Esophagus muscularis mucosa (tissue), 4 donors: ENCODE data around the gene DDR2. TPM values are rescaled to one million over a fixed set of nuclear protein-coding genes. Genes with fewer than 3 reads are reported as not detected.

Experiments
- DNase-seq: peaks from one replicate; pipeline ENCODE4 v3.0.0-alpha.2; 2017; ENCODE audit errors: extremely low spot score
- H3K27ac ChIP-seq, 4 donors: fragments of 200-600 bp; sonication (generic); replicated peaks in 1 of 4; 1 replicate in 3 of 4; 2 replicates in 1 of 4; pipeline ENCODE4 v1.5.1; 2016 to 2019; ENCODE audit warnings: mild to moderate bottlenecking in 1 of 4
- H3K27me3 ChIP-seq, 4 donors: fragments of 200-600 bp; sonication (generic); one replicate each; pipeline versions ENCODE4 v1.5.1 to v1.6.0; 2016 to 2019
- H3K36me3 ChIP-seq, 4 donors: fragments of 200-600 bp; sonication (generic); one replicate each; pipeline ENCODE4 v1.5.1; 2016 to 2019
- H3K4me1 ChIP-seq, 4 donors: fragments of 200-600 bp; sonication (generic); one replicate each; pipeline ENCODE4 v1.5.1; 2016 to 2019
- H3K4me3 ChIP-seq, 4 donors: fragments of 200-600 bp; sonication (generic); 1 replicate in 2 of 4; 2 replicates in 2 of 4; pipeline ENCODE4 v1.5.1; 2016 to 2019; ENCODE audit warnings: mild to moderate bottlenecking in 4 of 4, moderate library complexity in 1 of 4
- H3K9me3 ChIP-seq, 4 donors: fragments of 200-600 bp; sonication (generic); 1 replicate in 3 of 4; 2 replicates in 1 of 4; pipeline ENCODE4 v1.5.1; 2016 to 2019
- EP300 ChIP-seq: sonication (generic); formaldehyde crosslinking; IDR thresholded peaks from one replicate; pipeline ENCODE4 v1.6.1; 2017; ENCODE audit warnings: antibody characterized with exemption
- POLR2A ChIP-seq: fragments of 450-650 bp; IDR thresholded peaks from one replicate; pipeline ENCODE4 v1.6.1; 2017; ENCODE audit warnings: antibody characterized with exemption, moderate library complexity, mild to moderate bottlenecking, low read depth
- POLR2AphosphoS5 ChIP-seq, 2 donors: sonication (generic); formaldehyde crosslinking; IDR thresholded peaks; one replicate each; pipeline ENCODE4 v1.6.1; 2017; ENCODE audit warnings: antibody characterized with exemption in 2 of 2
- WGBS: methylation state at CpG from one replicate; pipeline ENCODE4 v1.1.5; 2018; 5-methylcytosine and 5-hydroxymethylcytosine counted together
- intact Hi-C: fragments of 100-400 bp; cut with DNase I; formaldehyde crosslinking; loops from one replicate; pipeline ENCODE4 v1.15.1; 2023
- total RNA-seq, 4 donors: library from RNA; depleted of rRNA; stranded (reverse); fragments of >200 nt; gene quantifications; one replicate each; pipeline versions ENCODE4 v1.1.0 to v1.2.1, GENCODE V29; 2016
- TF ChIP-seq, protein P1 (sequence below), 3 experiments: fragments of 200-600 bp in 2 of 3; fragments of 450-650 bp in 1 of 3; sonication (generic) in 2 of 3; IDR thresholded peaks; one replicate each; pipeline ENCODE4 v1.5.1; 2017 to 2019; ENCODE audit warnings: antibody characterized with exemption in 3 of 3, mild to moderate bottlenecking in 2 of 3, moderate library complexity in 1 of 3

DDR2 gene
- total RNA-seq, 4 donors from 2014 or later, result 143 to 194 (median 175) TPM

DNA sequence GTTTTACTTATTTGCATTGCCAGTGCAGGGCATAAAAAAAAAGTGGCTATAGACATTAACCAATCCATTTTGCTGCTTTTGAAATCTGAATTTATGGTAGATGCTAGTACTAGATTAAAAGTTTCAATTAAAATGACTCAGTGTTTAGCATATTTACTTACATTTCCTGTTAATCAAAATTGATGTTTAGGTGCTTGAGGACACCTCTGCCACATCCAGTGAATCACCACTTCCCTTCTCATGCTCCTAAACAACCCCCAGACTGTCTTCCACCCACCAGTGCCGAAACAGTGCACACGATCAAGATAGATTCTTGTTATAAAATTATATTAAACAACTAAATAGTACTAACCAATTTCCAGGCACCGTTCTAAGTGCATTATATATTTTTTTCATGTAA, 191.0 kb downstream of the DDR2 start:
- Histone ChIP-seq H3K27ac (no peak overlapping the region), H3K9me3 (no peaks in the 10 kb centered on the region), H3K4me1 (peaks cover 6 to 13% (median 10%) of the 10 kb centered on the region in 4 donors), H3K27me3 (peaks cover 0 to 34% (median 2%) of the 10 kb centered on the region in 4 donors), H3K4me3 (no peak overlapping the region), H3K36me3 (no peaks in the 10 kb centered on the region)
- no peak for TF ChIP-seq POLR2AphosphoS5 (IDR thresholded peaks at IDR 0.05)
- TF ChIP-seq, protein P1, sequence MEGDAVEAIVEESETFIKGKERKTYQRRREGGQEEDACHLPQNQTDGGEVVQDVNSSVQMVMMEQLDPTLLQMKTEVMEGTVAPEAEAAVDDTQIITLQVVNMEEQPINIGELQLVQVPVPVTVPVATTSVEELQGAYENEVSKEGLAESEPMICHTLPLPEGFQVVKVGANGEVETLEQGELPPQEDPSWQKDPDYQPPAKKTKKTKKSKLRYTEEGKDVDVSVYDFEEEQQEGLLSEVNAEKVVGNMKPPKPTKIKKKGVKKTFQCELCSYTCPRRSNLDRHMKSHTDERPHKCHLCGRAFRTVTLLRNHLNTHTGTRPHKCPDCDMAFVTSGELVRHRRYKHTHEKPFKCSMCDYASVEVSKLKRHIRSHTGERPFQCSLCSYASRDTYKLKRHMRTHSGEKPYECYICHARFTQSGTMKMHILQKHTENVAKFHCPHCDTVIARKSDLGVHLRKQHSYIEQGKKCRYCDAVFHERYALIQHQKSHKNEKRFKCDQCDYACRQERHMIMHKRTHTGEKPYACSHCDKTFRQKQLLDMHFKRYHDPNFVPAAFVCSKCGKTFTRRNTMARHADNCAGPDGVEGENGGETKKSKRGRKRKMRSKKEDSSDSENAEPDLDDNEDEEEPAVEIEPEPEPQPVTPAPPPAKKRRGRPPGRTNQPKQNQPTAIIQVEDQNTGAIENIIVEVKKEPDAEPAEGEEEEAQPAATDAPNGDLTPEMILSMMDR (IDR thresholded peaks at IDR 0.05), result no peak
- TF ChIP-seq EP300, result no peak
- TF ChIP-seq POLR2A, result no peak
- intact Hi-C loops, result no loop called here
- DNase-seq, result no peak
- WGBS, result 95% methylated on average over 3 of the region's 3 CpGs

DNA sequence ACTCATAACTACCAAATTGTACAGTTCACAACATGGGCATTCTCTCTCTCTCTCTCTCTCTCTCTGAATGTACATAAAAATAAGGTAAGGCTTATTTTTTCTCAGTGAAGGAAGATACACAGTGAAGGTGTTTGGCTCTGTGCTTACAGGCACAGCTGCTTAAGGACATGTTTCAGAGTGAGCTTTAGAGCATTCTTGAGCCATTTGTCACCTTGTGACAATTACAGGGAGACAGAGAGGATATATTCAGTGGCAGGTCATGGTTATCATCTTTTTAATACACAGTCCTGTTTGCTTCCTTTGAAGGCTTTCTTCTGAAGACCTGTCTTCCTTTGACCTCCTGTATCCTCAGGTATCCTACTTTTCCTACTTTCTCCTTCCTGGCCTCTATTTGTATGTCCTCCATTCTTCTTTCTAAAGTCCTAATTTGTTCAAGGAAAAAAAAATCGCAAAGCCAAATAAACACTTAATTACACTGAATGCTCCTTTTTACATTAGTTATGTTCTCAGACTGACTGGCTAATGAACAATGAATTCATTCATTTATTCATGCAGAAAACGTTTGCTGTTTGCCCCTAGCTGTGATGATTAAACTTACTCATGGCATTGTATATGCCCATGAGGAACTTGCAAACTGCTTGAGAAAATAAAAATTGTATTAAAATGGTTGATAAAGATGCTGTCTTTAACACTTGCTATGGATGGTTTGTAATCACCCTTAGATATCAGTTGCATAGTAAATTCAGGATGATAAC, 191.7 kb downstream of the DDR2 start:
- Histone ChIP-seq H3K36me3 (no peaks in the 10 kb centered on the region), H3K4me1 (peaks cover 6 to 13% (median 10%) of the 10 kb centered on the region in 4 donors), H3K4me3 (no peak overlapping the region), H3K27ac (no peak overlapping the region), H3K9me3 (no peaks in the 10 kb centered on the region), H3K27me3 (peaks cover 0 to 34% (median 2%) of the 10 kb centered on the region in 4 donors)
- DNase-seq, result no peak
- 66% methylated on average over 2 of the region's 2 CpGs for WGBS
- TF ChIP-seq POLR2AphosphoS5 (IDR thresholded peaks at IDR 0.05) (no peak), EP300 (no peak), POLR2A (no peak)
- TF ChIP-seq, protein P1 (IDR thresholded peaks at IDR 0.05), result no peak
- intact Hi-C loops, result no loop called here

DNA sequence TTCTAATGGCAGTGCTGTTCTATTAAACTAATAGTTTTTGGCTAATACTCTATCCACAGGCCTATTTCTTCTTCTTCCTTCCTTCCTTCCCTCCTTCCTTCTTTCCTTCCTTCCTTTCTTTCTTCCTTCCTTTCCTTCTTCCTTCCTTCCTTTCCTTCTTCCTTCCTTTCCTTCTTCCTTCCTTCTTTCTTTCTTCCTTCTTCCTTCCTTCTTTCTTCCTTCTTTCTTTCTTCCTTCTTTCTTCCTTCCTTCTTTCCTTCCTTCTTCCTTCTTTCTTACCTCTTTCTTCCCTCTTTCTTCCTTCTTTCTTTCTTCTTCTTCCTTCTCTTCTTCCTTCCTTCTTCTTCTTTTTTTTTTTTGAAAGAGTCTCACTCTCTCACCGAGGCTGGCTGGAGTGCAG, 197.0 kb downstream of the DDR2 start:
- intact Hi-C loops, result no loop called here
- WGBS, result 87% methylated on average over 1 of the region's 1 CpG
- H3K27me3 ChIP-seq, result peaks cover 0 to 5% (median 2%) of the 10 kb centered on the region in 4 donors
- TF ChIP-seq, protein P1 (IDR thresholded peaks at IDR 0.05), result no peak
- no peak for TF ChIP-seq POLR2A
- no peak overlapping the region for H3K27ac ChIP-seq
- no peaks in the 10 kb centered on the region for H3K4me1 ChIP-seq
- H3K4me3 ChIP-seq, result no peak overlapping the region
- no peaks in the 10 kb centered on the region for H3K36me3 ChIP-seq
- no peaks in the 10 kb centered on the region for H3K9me3 ChIP-seq
- DNase-seq, result no peak

DNA sequence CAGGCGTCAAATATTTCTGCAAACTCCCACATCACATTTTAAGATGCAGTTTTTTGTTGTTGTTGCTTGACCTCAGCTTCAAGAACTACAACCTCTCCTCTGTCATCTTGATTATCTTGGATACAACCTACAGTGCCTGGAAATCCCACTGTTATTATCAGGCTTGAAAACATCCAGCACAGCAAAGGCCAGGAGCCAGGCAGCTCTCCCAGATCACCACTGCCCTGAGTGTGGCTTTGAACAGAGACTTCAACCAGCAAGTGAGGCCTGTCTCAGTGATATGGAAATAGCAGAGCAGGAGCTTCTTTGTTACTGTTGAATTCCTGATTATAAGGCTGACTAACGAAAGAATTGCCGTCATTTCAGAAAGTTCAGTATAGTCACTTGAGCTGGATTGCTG, 200.2 kb downstream of the DDR2 start:
- TF ChIP-seq POLR2A (no peak), POLR2AphosphoS5 (IDR thresholded peaks at IDR 0.05) (no peak), EP300 (no peak)
- TF ChIP-seq, protein P1 (IDR thresholded peaks at IDR 0.05), result no peak
- H3K27me3 ChIP-seq, result peaks cover 0 to under 1% (median 0%) of the 10 kb centered on the region in 4 donors
- H3K36me3 ChIP-seq, result no peaks in the 10 kb centered on the region
- no peaks in the 10 kb centered on the region for H3K9me3 ChIP-seq
- WGBS, result 95% methylated on average over 3 of the region's 3 CpGs
- H3K4me1 ChIP-seq, result no peaks in the 10 kb centered on the region
- H3K4me3 ChIP-seq, result no peak overlapping the region
- H3K27ac ChIP-seq, result no peak overlapping the region
- no peak for DNase-seq
- intact Hi-C loops, result no loop called here
